Ishikawa (cell line): Measurements from ENCODE around the gene ITIH1.

Experiments used
- CEBPB ChIP-seq: IDR thresholded peaks from 2 replicates; pipeline ENCODE4 v1.6.1; 2012
- CREB1 ChIP-seq: IDR thresholded peaks from 2 replicates; pipeline ENCODE4 v1.6.1; 2012; ENCODE audit warnings: low read depth
- EGR1 ChIP-seq: IDR thresholded peaks from 2 replicates; pipeline ENCODE4 v1.6.1; 2012
- EP300 ChIP-seq: IDR thresholded peaks from 2 replicates; pipeline ENCODE4 v1.6.1; 2012; ENCODE audit warnings: borderline replicate concordance
- FOXM1 ChIP-seq: IDR thresholded peaks from 2 replicates; pipeline ENCODE4 v1.6.1; 2012; ENCODE audit warnings: low read depth, borderline replicate concordance
- MAX ChIP-seq: IDR thresholded peaks from 2 replicates; pipeline ENCODE4 v1.6.1; 2012
- NFIC ChIP-seq: IDR thresholded peaks from 2 replicates; pipeline ENCODE4 v1.6.1; 2012
- RAD21 ChIP-seq: IDR thresholded peaks from 2 replicates; pipeline ENCODE4 v1.6.1; 2012; ENCODE audit warnings: low read depth
- TAF1 ChIP-seq: IDR thresholded peaks from 2 replicates; pipeline ENCODE4 v1.6.1; 2012; ENCODE audit warnings: low read depth, mild to moderate bottlenecking
- TCF12 ChIP-seq: IDR thresholded peaks from 2 replicates; pipeline ENCODE4 v1.6.1; 2012; ENCODE audit warnings: low read depth
- TEAD4 ChIP-seq: IDR thresholded peaks from 2 replicates; pipeline ENCODE4 v1.6.1; 2012
- YY1 ChIP-seq: IDR thresholded peaks from 2 replicates; pipeline ENCODE4 v1.6.1; 2012; ENCODE audit warnings: low read depth
- ZBTB7A ChIP-seq: IDR thresholded peaks from 2 replicates; pipeline ENCODE4 v1.6.1; 2012; ENCODE audit warnings: low read depth
- TF ChIP-seq, protein P1 (sequence below): IDR thresholded peaks from 2 replicates; pipeline ENCODE4 v1.6.1; 2012
- TF ChIP-seq, protein P2 (sequence below): IDR thresholded peaks from 2 replicates; pipeline ENCODE4 v1.6.1; 2012; ENCODE audit warnings: low read depth, mild to moderate bottlenecking

Gene ITIH1

DNA sequence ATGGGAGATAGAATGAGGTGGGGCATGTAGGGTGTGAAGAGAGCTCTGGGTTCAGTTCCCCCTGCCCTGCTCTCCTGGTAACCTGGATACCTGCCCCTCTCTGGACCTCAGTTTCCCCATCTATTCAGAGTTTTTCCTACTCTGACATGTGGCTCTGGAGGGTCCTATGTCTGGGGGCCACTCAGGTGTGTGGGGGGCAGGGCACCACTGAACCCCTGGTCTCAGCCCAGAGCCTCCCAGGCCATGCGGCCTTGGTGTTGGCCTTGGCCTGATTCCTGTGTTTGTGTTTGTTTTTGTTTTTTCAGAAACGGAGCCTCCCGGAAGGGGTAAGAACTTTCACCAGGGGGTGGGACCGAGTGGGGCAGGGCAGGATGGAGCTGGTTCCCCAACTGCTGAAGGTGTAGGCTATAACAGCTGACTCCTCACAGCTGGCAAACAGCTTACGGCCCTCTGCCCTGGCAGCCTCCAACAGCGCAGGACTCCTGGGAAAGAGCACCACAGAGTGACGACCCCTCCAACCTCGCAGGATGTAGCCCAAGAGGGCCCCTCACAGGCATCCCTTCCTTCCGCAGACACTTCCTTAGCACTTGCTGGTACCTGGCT lies 18.0 kb downstream of the ITIH1 start:
- TF ChIP-seq, protein P1, sequence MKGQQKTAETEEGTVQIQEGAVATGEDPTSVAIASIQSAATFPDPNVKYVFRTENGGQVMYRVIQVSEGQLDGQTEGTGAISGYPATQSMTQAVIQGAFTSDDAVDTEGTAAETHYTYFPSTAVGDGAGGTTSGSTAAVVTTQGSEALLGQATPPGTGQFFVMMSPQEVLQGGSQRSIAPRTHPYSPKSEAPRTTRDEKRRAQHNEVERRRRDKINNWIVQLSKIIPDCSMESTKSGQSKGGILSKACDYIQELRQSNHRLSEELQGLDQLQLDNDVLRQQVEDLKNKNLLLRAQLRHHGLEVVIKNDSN, result no peak
- TF ChIP-seq NFIC (no peak), MAX (no peak), RAD21 (no peak)

DNA sequence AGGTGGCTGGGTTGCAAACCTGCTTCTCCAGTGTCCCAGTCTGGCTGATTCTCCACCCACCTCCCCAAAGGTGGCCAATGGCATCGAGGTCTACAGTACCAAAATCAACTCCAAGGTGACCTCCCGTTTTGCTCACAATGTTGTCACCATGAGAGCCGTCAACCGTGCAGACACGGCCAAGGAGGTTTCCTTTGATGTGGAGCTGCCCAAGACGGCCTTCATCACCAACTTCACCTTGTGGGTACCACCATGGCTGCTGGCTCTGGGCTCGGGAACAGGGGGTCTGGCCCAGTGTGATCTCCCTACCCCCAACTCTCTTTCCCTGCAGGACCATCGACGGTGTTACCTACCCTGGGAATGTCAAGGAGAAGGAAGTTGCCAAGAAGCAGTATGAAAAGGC lies 19.0 kb downstream of the ITIH1 start:
- TF ChIP-seq TCF12 (no peak), CEBPB (no peak), MAX (no peak), RAD21 (no peak), TEAD4 (no peak), EGR1 (no peak), EP300 (no peak)
- TF ChIP-seq, protein P1, result no peak

DNA sequence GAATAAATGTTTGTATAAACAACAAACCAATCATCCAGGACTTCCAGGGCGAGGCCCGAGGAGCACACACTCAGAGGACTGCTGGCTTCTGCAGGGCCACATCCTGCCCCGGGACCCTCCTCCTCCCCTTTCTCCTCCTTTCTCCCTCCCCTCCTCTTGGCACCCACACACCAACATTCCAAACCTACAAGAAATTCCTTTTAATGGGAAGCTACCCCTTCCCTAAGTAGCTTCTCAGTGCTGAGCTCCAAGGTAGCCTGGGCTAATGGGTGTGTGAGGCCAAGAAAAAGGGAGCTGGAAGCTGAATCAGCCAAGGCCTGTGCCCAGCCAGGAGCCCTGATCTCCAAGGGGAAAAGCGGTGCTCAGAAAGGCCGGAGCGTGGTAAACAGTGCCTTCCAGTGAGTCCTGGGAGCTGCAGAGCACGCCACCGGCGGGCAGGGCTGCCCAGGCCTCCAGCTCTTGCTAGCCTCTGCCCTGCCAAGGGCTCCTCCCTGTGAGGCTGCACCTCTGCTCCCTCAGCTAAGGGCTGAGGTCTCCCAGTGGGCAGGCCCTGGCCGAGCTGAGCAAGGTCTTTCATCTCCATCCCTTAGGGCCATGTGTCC lies 21.1 kb downstream of the ITIH1 start:
- no peak for TF ChIP-seq TEAD4
- TF ChIP-seq EP300, result no peak
- TF ChIP-seq EGR1, result no peak
- TF ChIP-seq YY1, result no peak
- TF ChIP-seq FOXM1, result no peak
- no peak for TF ChIP-seq TCF12
- no peak for TF ChIP-seq CEBPB
- no peak for TF ChIP-seq RAD21
- TF ChIP-seq, protein P1, result no peak
- no peak for TF ChIP-seq NFIC
- TF ChIP-seq MAX, result no peak
- TF ChIP-seq TAF1, result no peak
- TF ChIP-seq, protein P2, sequence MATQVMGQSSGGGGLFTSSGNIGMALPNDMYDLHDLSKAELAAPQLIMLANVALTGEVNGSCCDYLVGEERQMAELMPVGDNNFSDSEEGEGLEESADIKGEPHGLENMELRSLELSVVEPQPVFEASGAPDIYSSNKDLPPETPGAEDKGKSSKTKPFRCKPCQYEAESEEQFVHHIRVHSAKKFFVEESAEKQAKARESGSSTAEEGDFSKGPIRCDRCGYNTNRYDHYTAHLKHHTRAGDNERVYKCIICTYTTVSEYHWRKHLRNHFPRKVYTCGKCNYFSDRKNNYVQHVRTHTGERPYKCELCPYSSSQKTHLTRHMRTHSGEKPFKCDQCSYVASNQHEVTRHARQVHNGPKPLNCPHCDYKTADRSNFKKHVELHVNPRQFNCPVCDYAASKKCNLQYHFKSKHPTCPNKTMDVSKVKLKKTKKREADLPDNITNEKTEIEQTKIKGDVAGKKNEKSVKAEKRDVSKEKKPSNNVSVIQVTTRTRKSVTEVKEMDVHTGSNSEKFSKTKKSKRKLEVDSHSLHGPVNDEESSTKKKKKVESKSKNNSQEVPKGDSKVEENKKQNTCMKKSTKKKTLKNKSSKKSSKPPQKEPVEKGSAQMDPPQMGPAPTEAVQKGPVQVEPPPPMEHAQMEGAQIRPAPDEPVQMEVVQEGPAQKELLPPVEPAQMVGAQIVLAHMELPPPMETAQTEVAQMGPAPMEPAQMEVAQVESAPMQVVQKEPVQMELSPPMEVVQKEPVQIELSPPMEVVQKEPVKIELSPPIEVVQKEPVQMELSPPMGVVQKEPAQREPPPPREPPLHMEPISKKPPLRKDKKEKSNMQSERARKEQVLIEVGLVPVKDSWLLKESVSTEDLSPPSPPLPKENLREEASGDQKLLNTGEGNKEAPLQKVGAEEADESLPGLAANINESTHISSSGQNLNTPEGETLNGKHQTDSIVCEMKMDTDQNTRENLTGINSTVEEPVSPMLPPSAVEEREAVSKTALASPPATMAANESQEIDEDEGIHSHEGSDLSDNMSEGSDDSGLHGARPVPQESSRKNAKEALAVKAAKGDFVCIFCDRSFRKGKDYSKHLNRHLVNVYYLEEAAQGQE, result no peak
- TF ChIP-seq CREB1, result no peak
- no peak for TF ChIP-seq ZBTB7A

- no peak for TF ChIP-seq ZBTB7A
- peak; percentile 36; the same call in 1 of the 2 replicates for TF ChIP-seq RAD21
These were observed 21.6 kb downstream of the ITIH1 start for GRCh38 chr3:52798978-52799476.

DNA sequence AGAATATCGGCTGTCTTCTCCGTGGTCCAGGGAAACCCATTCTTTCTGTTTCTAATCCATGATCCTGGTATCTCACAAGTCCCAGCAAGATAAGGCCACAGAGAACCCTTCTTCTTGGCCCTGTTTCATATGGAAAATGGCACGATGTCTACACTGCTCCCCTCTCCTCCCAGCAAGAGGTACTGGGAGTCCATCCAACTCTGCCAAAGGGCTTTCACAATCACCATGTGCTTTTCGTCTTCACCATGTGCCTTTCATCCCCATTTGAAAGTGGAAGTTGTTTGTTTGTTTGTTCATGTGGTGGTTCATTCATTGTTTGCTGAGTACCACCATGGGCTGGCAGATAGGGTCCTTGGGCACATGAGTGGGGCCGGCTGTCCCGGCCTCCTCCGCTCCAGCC lies 22.7 kb downstream of the ITIH1 start:
- no peak for TF ChIP-seq TAF1
- TF ChIP-seq RAD21, result no peak
- TF ChIP-seq, protein P1, result no peak
- TF ChIP-seq TCF12, result no peak

DNA sequence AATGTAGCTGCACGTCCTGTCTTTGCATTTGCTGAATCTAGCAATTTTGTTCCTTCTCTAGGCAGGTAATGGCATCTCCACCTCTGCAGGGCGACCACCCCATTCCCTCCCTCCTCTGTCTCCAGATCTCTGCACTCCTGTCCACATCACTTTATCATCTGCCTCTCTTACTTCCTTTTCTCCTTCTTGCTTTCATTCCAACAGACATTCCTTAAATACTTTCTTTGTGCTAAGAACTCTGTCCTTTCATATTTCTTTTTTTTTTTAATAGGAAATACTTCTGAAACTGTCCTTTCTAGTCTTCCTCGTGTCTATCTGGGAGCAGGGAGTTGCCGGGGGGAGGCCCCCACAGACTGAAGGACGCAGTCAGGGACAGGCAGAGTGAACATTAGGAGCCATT lies 24.4 kb downstream of the ITIH1 start:
- TF ChIP-seq FOXM1, result no peak
- TF ChIP-seq TCF12, result no peak
- no peak for TF ChIP-seq TEAD4
- no peak for TF ChIP-seq TAF1
- TF ChIP-seq RAD21, result no peak
- no peak for TF ChIP-seq MAX
- TF ChIP-seq NFIC, result no peak
- TF ChIP-seq, protein P1, result no peak
- no peak for TF ChIP-seq EP300
- TF ChIP-seq CEBPB, result no peak
- no peak for TF ChIP-seq EGR1
- TF ChIP-seq YY1, result no peak
- no peak for TF ChIP-seq CREB1
- TF ChIP-seq, protein P2, result no peak
- no peak for TF ChIP-seq ZBTB7A
